ENCODE results near the gene SLC25A38.
A peak's percentile ranks its signal among the peaks of the same experiment; 100 is the strongest.
"Not testable (repeated sequence)": the region's sequence is repeated elsewhere in the genome, so short reads cannot be mapped to it uniquely, and the experiment has no call there.

SLC25A38 gene

GRCh38 chr3:39358333-39358732 lies 24.8 kb upstream of the SLC25A38 start:
- no peak for TF ChIP-seq ZNF274 (IDR thresholded peaks at IDR 0.05; ENCODE audit: low read depth, low read length)
- no peak overlapping the region for H3K4me3 ChIP-seq (ENCODE audit: low read length)

GRCh38 chr3:39361252-39361927 lies 21.8 kb upstream of the SLC25A38 start:
- H3K4me3 ChIP-seq (ENCODE audit: low read length) = no peak overlapping the region; the same call in 1 of the 2 replicates

GRCh38 chr3:39362192-39362591 lies 21.0 kb upstream of the SLC25A38 start:
- H3K4me3 ChIP-seq (ENCODE audit: low read length) = no peak overlapping the region
- TF ChIP-seq ZNF274 (IDR thresholded peaks at IDR 0.05; ENCODE audit: low read depth, low read length) = no peak

More at GRCh38 chr3:39361252-39361927, 21.8 kb upstream of the SLC25A38 start:
- no peak for TF ChIP-seq ZNF274 (IDR thresholded peaks at IDR 0.05; ENCODE audit: low read depth, low read length)

GRCh38 chr3:39362812-39363211 lies 20.4 kb upstream of the SLC25A38 start:
- H3K4me3 ChIP-seq (ENCODE audit: low read length) = no peak overlapping the region
- no peak for TF ChIP-seq ZNF274 (IDR thresholded peaks at IDR 0.05; ENCODE audit: low read depth, low read length)

DNA sequence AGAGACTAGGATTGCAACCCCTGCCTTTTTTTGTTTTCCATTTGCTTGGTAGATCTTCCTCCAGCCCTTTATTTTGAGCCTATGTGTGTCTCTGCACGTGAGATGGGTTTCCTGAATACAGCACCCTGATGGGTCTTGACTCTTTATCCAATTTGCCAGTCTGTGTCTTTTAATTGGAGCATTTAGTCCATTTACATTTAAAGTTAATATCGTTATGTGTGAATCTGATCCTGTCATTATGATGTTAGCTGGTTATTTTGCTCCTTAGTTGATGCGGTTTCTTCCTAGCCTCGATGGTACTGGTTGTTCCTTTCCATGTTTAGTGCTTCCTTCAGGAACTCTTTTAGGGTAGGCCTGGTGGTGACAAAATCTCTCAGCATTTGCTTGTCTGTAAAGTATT lies 12.7 kb upstream of the SLC25A38 start:
- H3K4me3 ChIP-seq (ENCODE audit: low read length) = not testable (repeated sequence)

- no peak overlapping the region for H3K4me3 ChIP-seq (ENCODE audit: low read length)
- TF ChIP-seq ZNF274 (IDR thresholded peaks at IDR 0.05; ENCODE audit: low read depth, low read length) = no peak
These were observed 10.3 kb upstream of the SLC25A38 start for GRCh38 chr3:39372833-39373232.

- H3K4me3 ChIP-seq (ENCODE audit: low read length) = no peak overlapping the region; the same call in 1 of the 2 replicates
- TF ChIP-seq ZNF274 (IDR thresholded peaks at IDR 0.05; ENCODE audit: low read depth, low read length) = no peak
These were observed 6.1 kb upstream of the SLC25A38 start for GRCh38 chr3:39376959-39377634.

- no peak overlapping the region for H3K4me3 ChIP-seq (ENCODE audit: low read length)
- TF ChIP-seq ZNF274 (IDR thresholded peaks at IDR 0.05; ENCODE audit: low read depth, low read length) = no peak
These were observed 5.1 kb upstream of the SLC25A38 start for GRCh38 chr3:39378088-39378487.

DNA sequence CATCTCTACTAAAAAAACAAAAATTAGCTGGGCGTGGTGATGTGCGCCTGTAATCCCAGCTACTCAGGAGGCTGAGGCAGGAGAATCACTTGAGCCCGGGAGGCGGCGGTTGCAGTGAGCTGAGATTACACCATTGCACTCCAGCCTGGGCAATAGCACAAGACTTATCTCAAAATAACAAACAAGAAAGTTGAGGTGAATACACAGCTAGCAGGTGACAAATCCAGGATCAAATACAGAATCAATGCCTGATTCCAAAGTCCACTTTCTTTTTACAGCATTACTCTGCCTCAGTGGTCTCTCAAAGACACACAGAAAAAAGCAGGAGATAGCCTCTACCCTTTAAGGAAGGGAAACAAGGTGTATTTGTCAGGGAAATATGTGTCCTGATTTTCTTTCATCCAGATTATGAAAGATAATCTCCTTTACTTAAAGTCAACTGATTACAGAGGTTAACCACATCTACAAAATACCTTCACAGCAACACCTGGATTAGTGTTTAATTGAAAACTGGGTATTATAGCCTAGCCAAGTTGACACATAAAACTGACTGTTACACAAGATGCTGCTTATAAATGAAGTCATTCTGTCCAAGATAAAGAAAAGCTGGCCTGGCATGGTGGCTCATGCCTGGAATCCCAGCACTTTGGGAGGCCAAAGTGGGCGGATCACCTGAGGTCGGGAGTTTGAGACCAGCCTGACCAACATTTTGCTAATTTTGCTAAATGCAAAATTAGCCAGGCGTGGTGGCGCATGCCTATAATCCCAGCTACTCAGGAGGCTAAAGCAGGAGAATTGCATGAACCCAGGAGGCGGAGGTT lies 4.0 kb upstream of the SLC25A38 start:
- H3K4me3 ChIP-seq (ENCODE audit: low read length) = no peak overlapping the region
- no peak for TF ChIP-seq ZNF274 (IDR thresholded peaks at IDR 0.05; ENCODE audit: low read depth, low read length)

- no peak overlapping the region for H3K4me3 ChIP-seq (ENCODE audit: low read length)
- no peak for TF ChIP-seq ZNF274 (IDR thresholded peaks at IDR 0.05; ENCODE audit: low read depth, low read length)
These were observed 3.4 kb upstream of the SLC25A38 start for GRCh38 chr3:39379778-39380155.

- H3K4me3 ChIP-seq (ENCODE audit: low read length) = no peak overlapping the region
- no peak for TF ChIP-seq ZNF274 (IDR thresholded peaks at IDR 0.05; ENCODE audit: low read depth, low read length)
These were observed 1.7 kb upstream of the SLC25A38 start for GRCh38 chr3:39381432-39381831.

GRCh38 chr3:39383881-39384664 lies 903 bp downstream of the SLC25A38 start:
- no peak for TF ChIP-seq ZNF274 (IDR thresholded peaks at IDR 0.05; ENCODE audit: low read depth, low read length)
- peak overlapping the region; percentile 84 for H3K4me3 ChIP-seq (ENCODE audit: low read length)

DNA sequence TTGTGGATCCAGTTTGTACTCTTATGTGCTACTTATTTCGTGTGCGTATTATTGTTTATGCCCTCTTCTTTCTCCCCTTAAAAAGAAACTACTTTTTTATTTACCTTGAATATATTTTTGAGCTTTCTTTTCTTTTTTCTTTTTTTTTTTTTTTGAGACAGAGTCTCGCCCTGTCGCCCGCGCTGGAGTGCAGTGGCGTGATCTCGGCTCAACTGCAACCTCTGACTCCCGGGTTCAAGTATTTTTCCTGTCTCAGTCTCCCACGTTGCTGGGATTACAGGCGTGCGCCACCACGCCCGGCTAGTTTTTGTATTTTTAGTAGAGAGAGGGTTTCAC lies 1.5 kb downstream of the SLC25A38 start:
- TF ChIP-seq ZNF274 (IDR thresholded peaks at IDR 0.05; ENCODE audit: low read depth, low read length) = no peak
- H3K4me3 ChIP-seq (ENCODE audit: low read length) = peak overlapping the region; percentile 84

- no peak overlapping the region; the same call in 1 of the 2 replicates for H3K4me3 ChIP-seq (ENCODE audit: low read length)
- no peak for TF ChIP-seq ZNF274 (IDR thresholded peaks at IDR 0.05; ENCODE audit: low read depth, low read length)
These were observed 2.4 kb downstream of the SLC25A38 start for GRCh38 chr3:39385456-39386090.
